ENCODE measurements around the gene ZBTB3.
"Not testable (repeated sequence)": the region's sequence is repeated elsewhere in the genome, so short reads cannot be mapped to it uniquely, and the experiment has no call there.

Gene ZBTB3

GRCh38 chr11:62755086-62755615 lies 1.2 kb upstream of the ZBTB3 start:
- peaks cover 13% of the 10 kb centered on the region for H3K36me3 ChIP-seq (ENCODE audit: control insufficient read depth, insufficient read depth, low read length)
- peaks cover 9% of the 10 kb centered on the region for H3K4me1 ChIP-seq (ENCODE audit: control insufficient read depth, insufficient read depth, low read length, poor library complexity, severe bottlenecking)
- no peaks in the 10 kb centered on the region for H3K9me3 ChIP-seq (ENCODE audit: control insufficient read depth, low read length)
- H3K4me3 ChIP-seq (ENCODE audit: extremely low read depth, insufficient read depth, low read length, poor library complexity, severe bottlenecking), result no peak overlapping the region
- H3K27ac ChIP-seq (ENCODE audit: low read depth, low read length, severe bottlenecking), result no peak overlapping the region
- WGBS, 2 experiments (ENCODE audit: insufficient coverage in 2 of 2), result 96 to 97% methylated on average over 7 to 9 of the region's 10 CpGs

GRCh38 chr11:62752994-62753735 lies 795 bp downstream of the ZBTB3 start:
- Histone ChIP-seq H3K36me3 (ENCODE audit: control insufficient read depth, insufficient read depth, low read length) (peaks cover 13% of the 10 kb centered on the region), H3K27ac (ENCODE audit: low read depth, low read length, severe bottlenecking) (no peak overlapping the region), H3K4me3 (ENCODE audit: extremely low read depth, insufficient read depth, low read length, poor library complexity, severe bottlenecking) (peak overlapping the region; percentile 69), H3K4me1 (ENCODE audit: control insufficient read depth, insufficient read depth, low read length, poor library complexity, severe bottlenecking) (peaks cover 9% of the 10 kb centered on the region), H3K9me3 (ENCODE audit: control insufficient read depth, low read length) (no peaks in the 10 kb centered on the region)
- WGBS, 2 experiments (ENCODE audit: insufficient coverage in 2 of 2), result 93 to 96% methylated on average over 14 to 15 of the region's 15 CpGs

GRCh38 chr11:62752177-62752785 lies 1.7 kb downstream of the ZBTB3 start:
- no peak overlapping the region for H3K4me3 ChIP-seq (ENCODE audit: extremely low read depth, insufficient read depth, low read length, poor library complexity, severe bottlenecking)
- 97 to 98% methylated on average over 12 to 13 of the region's 14 CpGs for WGBS, 2 experiments (ENCODE audit: insufficient coverage in 2 of 2)
- peaks cover 9% of the 10 kb centered on the region for H3K4me1 ChIP-seq (ENCODE audit: control insufficient read depth, insufficient read depth, low read length, poor library complexity, severe bottlenecking)
- no peaks in the 10 kb centered on the region for H3K9me3 ChIP-seq (ENCODE audit: control insufficient read depth, low read length)
- H3K27ac ChIP-seq (ENCODE audit: low read depth, low read length, severe bottlenecking), result no peak overlapping the region
- H3K36me3 ChIP-seq (ENCODE audit: control insufficient read depth, insufficient read depth, low read length), result peaks cover 13% of the 10 kb centered on the region

GRCh38 chr11:62749931-62750330 lies 4.0 kb downstream of the ZBTB3 start:
- not testable (repeated sequence) for H3K4me3 ChIP-seq (ENCODE audit: extremely low read depth, insufficient read depth, low read length, poor library complexity, severe bottlenecking); H3K27ac ChIP-seq (ENCODE audit: low read depth, low read length, severe bottlenecking); H3K9me3 ChIP-seq (ENCODE audit: control insufficient read depth, low read length); H3K4me1 ChIP-seq (ENCODE audit: control insufficient read depth, insufficient read depth, low read length, poor library complexity, severe bottlenecking)
- peaks cover 13% of the 10 kb centered on the region for H3K36me3 ChIP-seq (ENCODE audit: control insufficient read depth, insufficient read depth, low read length)
- WGBS, 2 experiments (ENCODE audit: insufficient coverage in 2 of 2), result 93 to 100% methylated on average over 3 to 5 of the region's 5 CpGs

- 95% methylated on average over 4 to 5 of the region's 9 CpGs for WGBS, 2 experiments (ENCODE audit: insufficient coverage in 2 of 2)
Measured at GRCh38 chr11:62747475-62748160, 6.3 kb downstream of the ZBTB3 start.

GRCh38 chr11:62737196-62737595 lies 16.8 kb downstream of the ZBTB3 start:
- Histone ChIP-seq H3K4me3 (ENCODE audit: extremely low read depth, insufficient read depth, low read length, poor library complexity, severe bottlenecking) (no peak overlapping the region), H3K27ac (ENCODE audit: low read depth, low read length, severe bottlenecking) (no peak overlapping the region), H3K9me3 (ENCODE audit: control insufficient read depth, low read length) (no peaks in the 10 kb centered on the region), H3K36me3 (ENCODE audit: control insufficient read depth, insufficient read depth, low read length) (peaks cover 86% of the 10 kb centered on the region), H3K4me1 (ENCODE audit: control insufficient read depth, insufficient read depth, low read length, poor library complexity, severe bottlenecking) (no peaks in the 10 kb centered on the region)

More at GRCh38 chr11:62747475-62748160, 6.3 kb downstream of the ZBTB3 start:
- Histone ChIP-seq H3K4me1 (ENCODE audit: control insufficient read depth, insufficient read depth, low read length, poor library complexity, severe bottlenecking) (peaks cover 4% of the 10 kb centered on the region), H3K4me3 (ENCODE audit: extremely low read depth, insufficient read depth, low read length, poor library complexity, severe bottlenecking) (no peak overlapping the region), H3K9me3 (ENCODE audit: control insufficient read depth, low read length) (no peaks in the 10 kb centered on the region), H3K36me3 (ENCODE audit: control insufficient read depth, insufficient read depth, low read length) (peaks cover 8% of the 10 kb centered on the region), H3K27ac (ENCODE audit: low read depth, low read length, severe bottlenecking) (peak overlapping the region; percentile 45)

GRCh38 chr11:62732830-62733229 lies 21.1 kb downstream of the ZBTB3 start:
- no peak overlapping the region for H3K4me3 ChIP-seq (ENCODE audit: extremely low read depth, insufficient read depth, low read length, poor library complexity, severe bottlenecking)
- H3K36me3 ChIP-seq (ENCODE audit: control insufficient read depth, insufficient read depth, low read length), result peaks cover 69% of the 10 kb centered on the region
- no peak overlapping the region for H3K27ac ChIP-seq (ENCODE audit: low read depth, low read length, severe bottlenecking)
- no peaks in the 10 kb centered on the region for H3K9me3 ChIP-seq (ENCODE audit: control insufficient read depth, low read length)
- peaks cover 4% of the 10 kb centered on the region for H3K4me1 ChIP-seq (ENCODE audit: control insufficient read depth, insufficient read depth, low read length, poor library complexity, severe bottlenecking)
- 100% methylated on average over 1 of the region's 2 CpGs; no CpG with 5 or more reads in 1 of the 2 experiments for WGBS, 2 experiments (ENCODE audit: insufficient coverage in 2 of 2)

- Histone ChIP-seq H3K4me3 (ENCODE audit: extremely low read depth, insufficient read depth, low read length, poor library complexity, severe bottlenecking) (peak overlapping the region; percentile 98), H3K36me3 (ENCODE audit: control insufficient read depth, insufficient read depth, low read length) (peaks cover 51% of the 10 kb centered on the region)
- not testable (repeated sequence) for H3K9me3 ChIP-seq (ENCODE audit: control insufficient read depth, low read length); H3K27ac ChIP-seq (ENCODE audit: low read depth, low read length, severe bottlenecking); H3K4me1 ChIP-seq (ENCODE audit: control insufficient read depth, insufficient read depth, low read length, poor library complexity, severe bottlenecking)
- 94 to 98% methylated on average over 8 to 14 of the region's 14 CpGs for WGBS, 2 experiments (ENCODE audit: insufficient coverage in 2 of 2)
Measured at GRCh38 chr11:62730076-62730475, 23.9 kb downstream of the ZBTB3 start.

- peak within 1 kb of the TSS; percentile 98 for H3K4me3 ChIP-seq (ENCODE audit: extremely low read depth, insufficient read depth, low read length, poor library complexity, severe bottlenecking)
- H3K27ac ChIP-seq (ENCODE audit: low read depth, low read length, severe bottlenecking), result peak within 1 kb of the TSS; percentile 98
- peaks cover 4% of the 10 kb centered on the region for H3K4me1 ChIP-seq (ENCODE audit: control insufficient read depth, insufficient read depth, low read length, poor library complexity, severe bottlenecking)
- WGBS, 2 experiments (ENCODE audit: insufficient coverage in 2 of 2), result 0% methylated on average over 18 of the region's 29 CpGs
- H3K36me3 ChIP-seq (ENCODE audit: control insufficient read depth, insufficient read depth, low read length), result peaks cover 46% of the 10 kb centered on the region
- no peaks in the 10 kb centered on the region for H3K9me3 ChIP-seq (ENCODE audit: control insufficient read depth, low read length)
Measured at GRCh38 chr11:62728171-62728988, 25.6 kb downstream of the ZBTB3 start, which contains the start of gene TTC9C. Gene TTC9C, plus strand, starts transcription at chr11:62728486. Its CDS starts 363 bp downstream, at chr11:62728849.

- 0% methylated on average over 10 to 17 of the region's 20 CpGs for WGBS, 2 experiments (ENCODE audit: insufficient coverage in 2 of 2)
- H3K4me3 ChIP-seq (ENCODE audit: extremely low read depth, insufficient read depth, low read length, poor library complexity, severe bottlenecking), result peak overlapping the region; percentile 98
- peaks cover 4% of the 10 kb centered on the region for H3K4me1 ChIP-seq (ENCODE audit: control insufficient read depth, insufficient read depth, low read length, poor library complexity, severe bottlenecking)
- H3K36me3 ChIP-seq (ENCODE audit: control insufficient read depth, insufficient read depth, low read length), result peaks cover 46% of the 10 kb centered on the region
- peak overlapping the region; percentile 98 for H3K27ac ChIP-seq (ENCODE audit: low read depth, low read length, severe bottlenecking)
- no peaks in the 10 kb centered on the region for H3K9me3 ChIP-seq (ENCODE audit: control insufficient read depth, low read length)
Measured at GRCh38 chr11:62727872-62728170, 26.1 kb downstream of the ZBTB3 start.

Data from mesodermal cell (in vitro differentiated cells).